HG02885 (cell line): ENCODE results near the gene CDCA4.
"Not testable (repeated sequence)": the region's sequence is repeated elsewhere in the genome, so short reads cannot be mapped to it uniquely, and the experiment has no call there.

Source experiments
- ATAC-seq: cut with Tn5 transposase; IDR thresholded peaks from one replicate; pipeline ENCODE4 v1.9.1; 2021; ENCODE audit warnings: mild to moderate bottlenecking; ENCODE audit not compliant: unreplicated experiment, poor library complexity

The CDCA4 gene

DNA sequence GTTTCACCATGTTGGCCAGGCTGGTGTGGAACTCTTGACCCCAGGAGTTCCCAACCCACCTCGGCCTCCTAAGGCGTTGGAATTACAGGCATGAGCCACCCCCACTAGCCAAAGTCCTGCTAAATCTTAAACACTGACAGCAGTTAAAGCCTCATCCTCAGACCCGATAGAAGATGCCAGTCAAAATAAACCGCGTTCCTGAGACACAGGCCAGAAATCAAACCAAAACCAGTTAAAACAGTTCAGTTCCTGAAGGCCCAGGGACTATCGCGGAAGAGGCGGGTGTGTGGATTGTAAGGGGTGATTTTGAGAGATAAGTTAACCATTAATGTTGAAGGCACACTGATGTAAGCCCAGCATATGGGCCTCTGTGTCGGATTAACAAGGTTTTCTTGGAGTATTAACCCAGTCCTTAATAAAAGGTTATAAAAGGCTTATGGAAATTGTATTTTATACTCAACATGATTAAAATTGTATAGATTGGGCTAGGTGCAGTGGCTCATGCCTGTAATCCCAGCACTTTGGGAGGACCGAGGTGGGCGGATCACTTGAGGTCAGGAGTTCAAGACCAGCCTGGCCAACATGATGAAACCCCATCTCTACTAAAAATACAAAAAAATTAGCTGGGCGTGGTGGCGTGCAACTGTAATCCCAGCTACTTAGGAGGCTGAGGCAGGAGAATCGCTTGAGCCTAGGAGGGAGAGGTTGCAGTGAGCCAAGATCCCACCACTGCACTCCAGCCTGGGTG lies 18.7 kb upstream of the CDCA4 start:
- ATAC-seq: no peak

DNA sequence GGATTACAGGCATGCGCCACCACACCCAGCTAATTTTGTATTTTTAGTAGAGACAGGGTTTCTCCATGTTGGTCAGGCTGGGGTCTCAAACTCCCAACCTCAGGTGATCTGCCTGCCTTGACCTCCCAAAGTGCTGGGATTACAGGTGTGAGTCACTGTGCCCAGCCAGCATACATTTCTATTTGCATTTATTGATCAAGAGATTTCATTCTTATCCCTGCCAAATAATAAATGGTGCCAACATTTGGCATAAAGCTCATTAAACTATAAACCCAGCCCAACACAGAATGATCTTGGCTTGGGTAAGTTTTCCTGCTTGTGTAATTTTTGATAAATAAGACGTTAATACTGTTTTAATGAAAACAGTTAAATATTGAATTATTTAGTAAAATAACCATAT lies 14.7 kb upstream of the CDCA4 start:
- ATAC-seq: not testable (repeated sequence)

DNA sequence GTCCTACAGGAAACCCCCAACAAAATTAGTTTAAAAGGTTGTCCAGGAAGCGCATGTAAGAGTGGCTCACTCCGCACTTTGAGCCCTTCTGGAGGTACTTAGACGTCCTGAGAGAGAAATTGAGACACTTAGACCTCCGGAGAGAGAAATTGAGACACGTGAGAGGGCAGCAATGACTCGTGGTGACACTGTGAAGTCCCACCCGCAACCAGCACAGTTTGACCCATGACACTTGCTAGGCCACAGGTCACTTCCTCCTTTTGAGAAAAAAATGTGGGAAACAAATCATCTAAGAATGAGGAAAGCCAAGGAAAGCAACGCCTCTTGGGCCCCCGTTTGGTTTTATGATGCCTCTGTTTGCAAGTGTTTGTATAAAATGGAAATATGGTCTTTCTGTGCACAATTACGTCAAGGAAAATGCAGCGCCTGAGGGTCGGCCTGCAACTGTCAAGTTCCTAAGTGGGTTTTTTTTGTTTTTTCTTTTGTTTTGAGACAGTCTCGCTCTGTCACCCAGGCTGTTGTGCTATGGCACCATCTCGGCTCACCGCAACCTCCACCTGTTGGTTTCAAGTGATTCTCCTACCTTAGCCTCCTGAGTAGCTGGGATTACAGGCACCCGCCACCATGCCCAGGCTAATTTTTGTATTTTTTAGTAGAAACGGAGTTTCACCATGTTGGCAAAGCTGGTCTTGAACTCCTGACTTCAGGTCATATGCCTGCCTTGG lies 13.6 kb upstream of the CDCA4 start:
- no peak for ATAC-seq

DNA sequence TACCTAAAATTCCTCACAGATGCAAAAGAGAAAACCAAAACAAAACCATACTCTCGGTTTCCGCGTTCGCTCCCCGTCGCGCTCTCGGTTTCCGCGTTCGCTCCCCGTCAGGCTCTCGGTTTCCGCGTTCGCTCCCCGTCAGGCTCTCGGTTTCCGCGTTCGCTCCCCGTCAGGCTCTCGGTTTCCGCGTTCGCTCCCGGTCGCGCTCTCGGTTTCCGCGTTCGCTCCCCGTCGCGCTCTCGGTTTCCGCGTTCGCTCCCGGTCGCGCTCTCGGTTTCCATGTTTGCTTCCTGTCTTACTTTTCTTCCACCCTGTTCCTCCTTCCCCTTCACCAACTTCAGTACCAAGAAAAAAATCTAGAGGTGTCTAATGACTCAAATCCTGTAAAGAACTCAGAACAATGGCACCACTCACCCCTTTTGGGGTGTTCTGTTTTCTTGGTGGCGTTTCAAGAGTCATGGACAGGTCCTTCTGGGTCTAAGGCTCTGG lies 12.6 kb upstream of the CDCA4 start:
- not testable (repeated sequence) for ATAC-seq

DNA sequence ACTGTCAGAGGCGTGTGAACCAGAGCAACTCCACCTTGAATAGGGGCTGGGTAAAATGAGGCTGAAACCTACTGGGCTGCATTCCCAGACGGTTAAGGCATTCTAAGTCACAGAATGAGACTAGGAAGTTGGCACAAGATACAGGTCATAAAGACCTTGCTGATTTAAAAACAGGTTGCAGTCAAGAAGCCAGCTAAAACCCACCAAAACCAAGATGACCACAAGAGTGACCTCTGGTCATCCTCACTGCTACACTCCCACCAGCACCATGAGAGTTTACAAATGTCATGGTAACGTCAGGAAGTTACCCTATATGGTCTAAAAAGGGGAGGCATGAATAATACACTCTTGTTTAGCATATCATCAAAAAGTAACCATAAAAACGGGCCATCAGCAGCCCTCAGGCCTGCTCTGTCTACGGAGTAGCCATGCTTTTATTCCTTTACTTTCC lies 11.6 kb upstream of the CDCA4 start:
- not testable (repeated sequence) for ATAC-seq

DNA sequence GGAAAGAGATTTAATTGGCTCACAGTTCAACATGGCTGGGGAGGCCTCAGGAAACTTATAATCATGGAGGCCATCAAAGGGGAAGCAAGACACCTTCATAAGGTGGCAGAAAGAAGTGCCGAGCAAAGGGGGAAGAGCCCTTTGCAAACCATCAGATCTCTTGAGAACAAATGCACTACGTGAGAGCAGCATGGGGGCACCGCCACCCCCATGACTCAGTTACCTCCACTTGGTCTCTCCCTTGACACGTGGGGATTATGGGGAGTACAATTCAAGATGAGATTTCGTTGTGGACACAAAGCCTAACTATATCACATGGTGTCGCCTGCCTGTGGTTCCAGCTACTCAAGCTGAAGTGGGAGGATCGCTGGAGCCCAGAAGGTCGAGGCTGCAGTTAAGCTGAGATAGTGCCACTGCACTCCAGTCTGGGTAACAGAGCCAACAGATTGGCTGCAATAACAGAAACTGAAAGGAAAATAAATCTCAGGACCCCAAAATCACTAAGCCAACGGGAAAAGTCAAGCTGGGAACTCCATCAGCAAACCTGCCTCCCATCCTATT lies 10.0 kb upstream of the CDCA4 start:
- no peak for ATAC-seq

DNA sequence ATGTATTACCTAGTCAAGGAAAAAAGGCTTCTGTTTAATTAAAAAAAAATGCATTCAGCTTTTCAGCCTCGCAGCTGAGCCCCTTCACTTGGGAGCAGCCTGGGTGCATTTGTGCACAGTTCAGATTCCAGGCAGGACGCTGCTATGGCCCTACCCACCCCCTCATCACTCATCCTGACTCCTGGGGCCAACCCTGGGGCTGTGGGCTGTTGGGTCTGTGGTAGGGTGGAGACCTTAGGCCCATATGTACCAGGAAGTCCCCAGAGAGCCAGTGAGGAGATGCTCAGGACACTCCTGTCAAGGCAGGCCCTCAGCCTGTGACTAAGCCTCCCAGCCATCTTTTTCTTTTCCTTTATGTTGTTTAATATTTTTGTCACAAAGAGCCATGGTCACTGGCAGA lies 9.3 kb upstream of the CDCA4 start:
- ATAC-seq: no peak

DNA sequence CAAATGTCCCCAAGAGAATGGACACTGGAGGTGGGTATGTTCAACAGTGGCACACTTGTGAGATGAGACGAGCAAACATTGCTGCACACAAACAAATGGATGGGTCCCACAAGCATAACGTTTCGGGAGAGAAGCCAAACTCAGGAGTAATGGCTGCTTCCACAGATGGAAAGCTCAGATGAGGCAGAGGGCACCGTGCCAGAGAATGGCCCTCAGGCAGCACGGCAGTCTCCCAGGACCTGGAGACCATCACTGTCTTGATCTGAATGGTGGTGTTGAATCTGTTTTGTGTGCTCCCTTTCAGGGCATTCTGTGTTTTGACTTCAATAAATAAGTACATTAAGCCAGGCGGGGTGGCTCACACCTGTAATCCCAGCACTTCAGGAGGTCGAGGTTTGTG lies 8.5 kb upstream of the CDCA4 start:
- ATAC-seq: no peak

DNA sequence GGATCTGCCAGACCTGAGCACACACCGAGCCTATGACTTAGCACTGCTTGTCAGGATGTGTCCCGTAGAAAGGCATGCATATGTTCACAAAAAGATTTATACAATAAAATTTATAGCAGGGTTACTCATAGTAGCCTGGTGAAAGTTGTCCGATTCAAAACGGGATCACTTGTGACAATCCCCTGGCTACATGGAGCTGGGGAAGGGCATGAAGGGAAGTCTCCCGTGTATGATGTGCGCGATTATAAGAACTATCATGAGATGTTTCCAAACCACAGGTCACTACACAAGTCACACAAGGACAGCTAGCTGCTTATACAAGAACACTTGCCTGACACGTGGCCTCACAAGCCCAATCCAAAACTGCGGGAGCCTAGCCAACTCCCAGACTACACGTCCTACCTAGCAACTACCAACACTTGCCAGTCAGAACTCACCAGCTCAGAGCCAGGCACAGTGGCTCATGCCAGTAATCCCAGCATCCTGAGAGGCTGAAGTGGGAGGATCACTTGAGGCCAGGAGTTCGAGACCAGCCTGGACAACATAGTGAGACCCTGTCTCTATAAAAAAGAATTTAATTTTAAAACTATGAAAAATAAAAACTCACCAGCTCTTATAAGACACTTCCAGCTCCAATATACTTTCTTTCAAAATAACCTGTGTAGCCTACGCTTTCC lies 7.5 kb upstream of the CDCA4 start:
- no peak for ATAC-seq

DNA sequence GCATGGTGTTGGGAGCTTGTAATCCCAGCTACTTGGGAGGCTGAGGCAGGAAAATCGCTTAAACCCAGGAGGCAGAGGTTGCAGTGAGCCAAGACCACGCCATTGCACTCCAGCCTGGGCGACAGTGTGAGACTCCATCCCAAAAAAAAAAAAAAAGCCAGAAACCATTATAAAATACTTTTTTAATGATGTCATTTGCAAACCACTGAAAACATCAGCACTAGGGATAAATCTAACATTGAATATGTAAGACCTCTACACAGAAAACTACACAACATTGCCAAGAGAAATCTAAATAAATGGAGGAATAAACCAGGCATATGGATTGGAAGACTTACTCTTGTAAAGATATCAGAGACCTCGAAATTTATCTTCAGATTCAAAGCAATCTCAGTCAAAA lies 6.8 kb upstream of the CDCA4 start:
- not testable (repeated sequence) for ATAC-seq

DNA sequence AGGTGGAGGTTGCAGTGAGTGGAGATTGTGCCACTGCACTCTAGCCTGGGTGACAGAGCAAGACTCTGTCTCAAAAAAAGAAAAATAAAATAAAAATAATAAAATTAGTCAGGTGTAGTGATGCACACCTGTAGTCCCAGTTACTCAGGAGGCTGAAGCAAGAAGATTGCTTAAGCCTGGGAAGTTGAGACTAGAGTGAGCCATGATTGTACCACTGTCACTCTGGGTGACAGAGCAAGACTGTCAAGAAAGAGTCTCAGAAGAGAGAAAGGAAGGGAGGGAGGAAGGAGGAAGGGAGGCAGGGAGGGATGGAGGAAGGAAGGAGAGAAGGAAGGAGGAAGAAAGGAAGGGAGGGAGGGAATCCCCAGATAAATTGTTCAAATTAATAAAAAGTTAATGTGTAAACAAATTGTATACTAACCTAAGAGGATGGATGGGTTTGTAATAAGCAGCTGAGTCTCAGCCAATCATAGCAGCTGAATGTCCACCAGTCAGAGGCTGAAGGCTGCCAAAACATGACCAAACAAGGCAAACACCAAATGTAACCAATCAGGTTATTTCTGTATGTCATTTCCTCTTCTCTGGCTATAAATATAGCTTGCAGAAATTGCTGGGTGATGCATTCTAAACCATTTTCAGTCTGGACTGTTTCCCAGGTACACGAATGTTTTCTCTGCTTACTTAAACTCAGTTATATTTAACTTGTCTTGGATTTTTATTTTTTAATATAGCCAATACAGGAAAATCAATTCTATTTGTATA lies 6.1 kb upstream of the CDCA4 start:
- no peak for ATAC-seq

DNA sequence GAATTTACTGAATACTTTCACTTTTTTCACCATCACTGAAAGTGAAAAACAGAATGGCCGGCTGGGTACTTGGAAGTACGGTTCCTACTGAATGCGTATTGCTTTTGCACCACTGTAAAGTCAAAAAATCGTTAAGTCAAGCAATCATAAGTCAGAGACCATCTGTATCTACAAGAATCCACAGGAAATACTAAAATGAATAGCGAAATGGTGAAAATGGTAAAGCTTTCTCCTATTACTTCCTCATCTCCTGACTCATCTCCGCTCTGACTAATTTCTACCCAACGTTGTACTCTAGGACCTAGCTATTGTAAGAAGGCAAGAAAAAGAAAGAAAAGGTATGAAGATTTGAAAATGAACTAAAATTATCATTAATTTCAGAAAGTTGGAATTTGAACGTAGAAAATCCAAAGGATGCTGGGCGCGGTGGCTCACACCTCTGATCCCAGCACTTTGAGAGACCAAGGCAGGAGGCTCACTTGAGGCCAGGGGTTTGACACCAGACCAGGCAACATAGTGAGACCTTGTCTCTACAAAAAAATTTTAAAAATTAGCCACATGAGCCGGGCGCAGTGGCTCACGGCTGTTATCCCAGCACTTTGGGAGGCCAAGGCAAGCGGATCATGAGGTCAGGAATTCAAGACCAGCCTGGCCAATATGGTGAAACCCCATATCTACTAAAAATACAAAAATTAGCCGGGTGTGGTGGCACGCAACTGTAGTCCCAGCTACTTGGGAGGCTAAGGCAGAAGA lies 5.3 kb upstream of the CDCA4 start:
- peak; percentile 33 for ATAC-seq

DNA sequence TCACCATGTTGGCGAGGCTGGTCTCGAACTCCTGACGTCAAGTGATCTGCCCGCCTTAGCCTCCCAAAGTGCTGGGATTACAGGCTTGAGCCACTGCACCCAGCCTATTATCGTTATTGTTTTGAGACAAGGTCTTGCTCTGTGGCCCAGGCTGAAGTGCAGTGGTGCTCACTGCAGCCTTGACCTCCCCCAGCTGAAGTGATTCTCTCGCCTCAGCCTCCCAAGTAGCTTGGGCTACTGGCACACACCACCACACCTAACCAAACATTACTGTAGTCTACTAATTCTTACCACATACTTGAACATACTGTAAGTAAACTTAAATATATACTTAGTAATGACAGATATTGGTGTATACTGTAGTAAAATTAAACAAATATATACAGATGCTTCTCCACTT lies 4.5 kb upstream of the CDCA4 start:
- no peak for ATAC-seq

DNA sequence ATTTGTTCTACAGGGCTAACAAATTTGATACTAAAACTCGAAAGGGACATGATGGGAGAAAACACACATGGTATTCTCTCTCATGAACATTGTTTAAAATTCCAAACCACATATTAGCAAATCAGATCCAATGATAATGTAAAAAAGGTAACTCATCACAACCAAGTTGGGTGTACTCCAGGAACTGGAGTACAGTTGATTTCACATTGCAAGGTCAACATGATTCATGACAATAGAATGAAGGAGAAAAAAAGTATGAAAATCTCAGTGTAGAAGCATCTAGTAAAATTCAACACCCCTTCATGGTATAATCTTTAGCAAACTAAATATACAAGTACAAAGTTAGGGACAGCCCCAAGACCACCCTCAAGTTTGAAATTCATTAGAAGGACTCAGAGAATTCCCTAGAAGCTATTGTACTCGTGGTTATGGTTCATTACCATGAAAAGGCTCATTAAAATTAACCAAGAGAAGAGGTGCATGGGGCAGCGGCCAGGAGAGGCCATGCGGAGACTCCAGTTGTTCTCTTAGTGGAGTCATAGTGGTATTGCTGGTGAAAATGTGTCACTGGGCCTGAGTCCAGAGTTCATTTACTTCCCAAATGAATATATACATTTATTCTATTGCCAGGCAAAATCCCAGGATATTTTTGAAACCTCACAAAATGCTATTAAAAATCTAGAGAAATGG lies 3.1 kb upstream of the CDCA4 start:
- no peak for ATAC-seq

DNA sequence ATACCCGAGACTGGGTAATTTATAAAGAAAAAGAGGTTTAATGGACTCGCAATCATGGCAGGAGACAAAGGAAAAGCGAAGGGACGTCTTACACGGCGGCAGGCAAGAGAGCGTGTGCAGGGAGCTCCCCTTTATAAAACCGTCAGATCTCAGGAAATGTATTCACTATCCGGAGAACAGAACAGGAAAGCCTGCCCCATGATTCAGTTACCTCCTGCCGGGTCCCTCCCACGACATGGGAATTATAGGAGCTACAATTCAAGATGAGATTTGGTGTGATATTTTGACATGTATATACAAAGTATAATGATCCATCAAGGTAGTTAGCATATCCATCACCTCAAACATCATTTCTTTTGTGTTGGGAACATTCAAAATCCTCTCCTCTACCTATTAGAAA lies 2.3 kb upstream of the CDCA4 start:
- no peak for ATAC-seq

DNA sequence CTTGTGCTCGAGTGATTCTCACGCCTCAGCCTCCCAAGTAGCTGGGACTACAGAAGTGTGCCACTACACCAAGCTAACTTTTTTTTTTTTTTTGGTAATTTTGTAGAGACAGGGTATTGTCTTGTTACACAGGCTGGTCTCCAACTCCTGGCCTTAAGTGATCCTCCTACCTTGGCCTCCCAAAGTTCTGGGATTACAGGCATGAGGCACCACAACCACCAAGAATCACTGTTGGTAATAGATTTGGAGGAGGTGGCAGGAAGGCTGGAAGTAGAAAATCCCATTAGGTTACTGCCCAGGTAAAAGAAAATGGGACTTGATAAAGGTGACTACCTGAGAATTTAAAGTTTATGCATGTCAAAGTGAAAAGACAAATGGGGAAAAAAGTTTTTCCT lies 1.4 kb upstream of the CDCA4 start:
- ATAC-seq: no peak

DNA sequence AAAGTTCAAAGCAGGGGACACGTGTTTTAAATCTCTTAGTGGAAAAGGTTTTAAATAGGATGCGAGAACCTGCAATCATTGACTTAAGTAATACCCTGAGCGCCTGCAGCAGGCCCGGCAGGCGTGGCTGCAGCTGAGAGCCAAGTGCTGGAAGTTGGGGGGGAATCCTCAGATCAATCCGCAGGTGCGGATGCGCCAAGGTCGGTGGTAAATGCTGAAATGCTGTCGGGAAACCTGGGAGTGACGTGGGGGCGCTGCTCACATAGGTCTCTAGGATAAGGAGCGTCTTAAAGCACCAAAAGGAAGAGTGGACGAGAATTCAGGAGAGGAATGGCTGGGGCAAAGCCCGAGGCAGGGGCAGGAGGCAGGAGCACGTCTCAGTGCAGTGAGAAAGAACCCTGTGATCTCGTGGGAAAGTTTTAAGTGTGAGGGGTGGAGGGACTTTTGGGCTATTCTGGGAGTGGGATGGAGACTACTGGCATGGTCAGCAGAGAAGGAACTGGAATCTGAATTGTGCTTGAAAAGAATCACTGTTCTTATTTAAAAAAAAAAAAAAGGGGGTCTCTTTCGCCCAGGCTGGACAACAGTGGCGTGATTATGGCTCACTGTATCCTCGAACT lies 883 bp upstream of the CDCA4 start:
- no peak for ATAC-seq
